ENCODE data around the gene KCNH1. TPM values are rescaled to one million over a fixed set of nuclear protein-coding genes. Genes with fewer than 3 reads are reported as not detected.

Gene KCNH1
- total RNA-seq, 1 donor from 2014 or later, result not detected

- Histone ChIP-seq H3K4me1 (no peaks in the 10 kb centered on the region), H3K4me3 (no peak overlapping the region), H3K9me3 (replicated peaks) (no peaks in the 10 kb centered on the region), H3K27me3 (ENCODE audit: low read depth) (no peaks in the 10 kb centered on the region), H3K36me3 (no peaks in the 10 kb centered on the region), H3K27ac (replicated peaks) (no peak overlapping the region)
- intact Hi-C loops (cut with micrococcal nuclease), result no loop called here
- TF ChIP-seq CTCF (IDR thresholded peaks at IDR 0.05; ENCODE audit: borderline replicate concordance), result no peak
- no peak for DNase-seq
Measured at GRCh38 chr1:210822241-210822640, 311.7 kb downstream of the KCNH1 start.

- intact Hi-C loops (cut with micrococcal nuclease), result no loop called here
- TF ChIP-seq CTCF (IDR thresholded peaks at IDR 0.05; ENCODE audit: borderline replicate concordance), result no peak
- no peak overlapping the region for H3K27ac ChIP-seq (replicated peaks)
- H3K4me1 ChIP-seq, result no peaks in the 10 kb centered on the region
- no peak overlapping the region for H3K4me3 ChIP-seq
- no peak for DNase-seq
- H3K9me3 ChIP-seq (replicated peaks), result no peaks in the 10 kb centered on the region
- H3K36me3 ChIP-seq, result no peaks in the 10 kb centered on the region
- H3K27me3 ChIP-seq (ENCODE audit: low read depth), result no peaks in the 10 kb centered on the region
Measured at GRCh38 chr1:210821615-210822014, 312.3 kb downstream of the KCNH1 start.

- Histone ChIP-seq H3K27me3 (ENCODE audit: low read depth) (no peaks in the 10 kb centered on the region), H3K27ac (replicated peaks) (no peak overlapping the region), H3K4me1 (peaks cover 4% of the 10 kb centered on the region), H3K9me3 (replicated peaks) (no peaks in the 10 kb centered on the region), H3K4me3 (no peak overlapping the region), H3K36me3 (no peaks in the 10 kb centered on the region)
- no peak for DNase-seq
- intact Hi-C loops (cut with micrococcal nuclease), result no loop called here
- TF ChIP-seq CTCF (IDR thresholded peaks at IDR 0.05; ENCODE audit: borderline replicate concordance), result no peak
Measured at GRCh38 chr1:210819266-210819665, 314.7 kb downstream of the KCNH1 start.

GRCh38 chr1:210817385-210818275 lies 316.3 kb downstream of the KCNH1 start:
- H3K27ac ChIP-seq (replicated peaks), result no peak overlapping the region
- H3K4me1 ChIP-seq, result peaks cover 4% of the 10 kb centered on the region
- DNase-seq, result no peak
- no peaks in the 10 kb centered on the region for H3K27me3 ChIP-seq (ENCODE audit: low read depth)
- no peak overlapping the region for H3K4me3 ChIP-seq
- intact Hi-C loops (cut with micrococcal nuclease), result no loop called here
- no peaks in the 10 kb centered on the region for H3K36me3 ChIP-seq
- no peak for TF ChIP-seq CTCF (IDR thresholded peaks at IDR 0.05; ENCODE audit: borderline replicate concordance)
- no peaks in the 10 kb centered on the region for H3K9me3 ChIP-seq (replicated peaks)

GRCh38 chr1:210815641-210816550 lies 318.1 kb downstream of the KCNH1 start:
- H3K9me3 ChIP-seq (replicated peaks), result no peaks in the 10 kb centered on the region
- H3K27ac ChIP-seq (replicated peaks), result no peak overlapping the region
- no peak for TF ChIP-seq CTCF (IDR thresholded peaks at IDR 0.05; ENCODE audit: borderline replicate concordance)
- DNase-seq, result no peak
- H3K36me3 ChIP-seq, result no peaks in the 10 kb centered on the region
- peaks cover 4% of the 10 kb centered on the region for H3K4me1 ChIP-seq
- no peak overlapping the region for H3K4me3 ChIP-seq
- intact Hi-C loops (cut with micrococcal nuclease), result no loop called here
- H3K27me3 ChIP-seq (ENCODE audit: low read depth), result no peaks in the 10 kb centered on the region

Data from left ventricle myocardium inferior (tissue), 1 donor.